Caco-2 (cell line): ENCODE measurements around the gene MSTN. TPM values are rescaled to one million over a fixed set of nuclear protein-coding genes. Genes with fewer than 3 reads are reported as not detected.
A peak's percentile ranks its signal among the peaks of the same experiment; 100 is the strongest.

Experiments
- BruUV-seq: library from RNA; stranded (reverse); fragments of 400-500 nt; replicated peaks from 2 replicates; lab custom pipeline; 2021; lab: Mats Ljungman, UMichigan
- CTCF ChIA-PET: fragments of 300-600 bp; sonication (Branson Sonifier 250); formaldehyde crosslinking; loops from one replicate; lab custom pipeline; 2022; ENCODE audit warnings: antibody characterized with exemption; lab: Charles Lee
- POLR2A ChIA-PET: fragments of 300-600 bp; sonication (Branson Sonifier 250); formaldehyde crosslinking; loops from one replicate; lab custom pipeline; 2022; ENCODE audit warnings: antibody characterized with exemption; lab: Charles Lee
- DNase-seq, 2 experiments: peaks; one replicate each; pipeline versions ENCODE4 v3.0.0 to v3.0.0-alpha.2; 2020 to 2022
- H3K27me3 ChIP-seq: replicated peaks from 2 replicates; pipeline ENCODE4 v1.6.0; 2011; ENCODE audit warnings: low read length; ENCODE audit not compliant: control insufficient read depth, insufficient read depth
- H3K36me3 ChIP-seq: 2 replicates; pipeline ENCODE4 v1.5.1; 2011; ENCODE audit warnings: low read length; ENCODE audit not compliant: control insufficient read depth, insufficient read depth
- H3K4me1 ChIP-seq: fragments of 250-450 bp; sonication (Bioruptor Pico); 2 replicates; pipeline ENCODE4 v1.5.1; 2020; ENCODE audit warnings: mild to moderate bottlenecking
- H3K4me3 ChIP-seq: 2 replicates; pipeline ENCODE4 v1.5.1; 2011; ENCODE audit warnings: low read depth, mild to moderate bottlenecking, control low read depth, low read length
- H3K9me3 ChIP-seq: fragments of 250-450 bp; sonication (Bioruptor Pico); 2 replicates; pipeline ENCODE4 v1.5.1; 2020; ENCODE audit warnings: mild to moderate bottlenecking, moderate library complexity
- H3K27ac Mint-ChIP-seq: one replicate; pipeline ENCODE4 v1.8.0; 2022; ENCODE audit warnings: mixed read lengths; ENCODE audit not compliant: unreplicated experiment
- H3K27me3 Mint-ChIP-seq: one replicate; pipeline ENCODE4 v1.8.0; 2022; ENCODE audit warnings: mixed read lengths; ENCODE audit not compliant: insufficient read depth, unreplicated experiment
- H3K36me3 Mint-ChIP-seq: one replicate; pipeline ENCODE4 v1.8.0; 2022; ENCODE audit warnings: mild to moderate bottlenecking, mixed read lengths; ENCODE audit not compliant: insufficient read depth, unreplicated experiment
- H3K4me1 Mint-ChIP-seq: one replicate; pipeline ENCODE4 v1.8.0; 2022; ENCODE audit warnings: low read depth, mixed read lengths; ENCODE audit not compliant: unreplicated experiment
- H3K4me3 Mint-ChIP-seq: one replicate; pipeline ENCODE4 v1.8.0; 2022; ENCODE audit warnings: mild to moderate bottlenecking, moderate library complexity, mixed read lengths; ENCODE audit not compliant: unreplicated experiment
- H3K9me3 Mint-ChIP-seq: one replicate; pipeline ENCODE4 v1.8.0; 2022; ENCODE audit warnings: mixed read lengths; ENCODE audit not compliant: unreplicated experiment
- CTCF ChIP-seq, 2 experiments: fragments of 200-600 bp in 1 of 2; IDR thresholded peaks; 1 replicate in 1 of 2; 2 replicates in 1 of 2; pipeline versions ENCODE4 v1.5.1 to v1.8.0; 2011 to 2022; ENCODE audit warnings: antibody characterized with exemption in 1 of 2, control low read depth in 1 of 2, inconsistent platforms in 1 of 2, low read depth in 1 of 2, low read length in 1 of 2, mild to moderate bottlenecking in 1 of 2, moderate library complexity in 1 of 2; ENCODE audit not compliant: insufficient read depth in 1 of 2, severe bottlenecking in 1 of 2, unreplicated experiment in 1 of 2
- intact Hi-C: fragments of 100-400 bp; cut with micrococcal nuclease; formaldehyde crosslinking; loops from one replicate; pipeline ENCODE4 v1.10.0; 2022; ENCODE audit not compliant: unreplicated experiment
- total RNA-seq: library from RNA; stranded (reverse); gene quantifications from 2 replicates; pipeline ENCODE4 v1.2.3, GENCODE V29; 2022

Gene MSTN
- total RNA-seq, 1 experiment from 2014 or later = not detected

- H3K9me3 Mint-ChIP-seq = peaks cover 5% of the 10 kb centered on the region
- no peak for TF ChIP-seq CTCF (IDR thresholded peaks at IDR 0.05; ENCODE audit: insufficient read depth in 1 of 2, low read depth in 1 of 2, low read length in 1 of 2, severe bottlenecking in 1 of 2, unreplicated experiment in 1 of 2)
- Histone ChIP-seq H3K4me1 (0 out of 2 replicates have a peak, but pooled peaks cover 4% of the 10 kb centered on the region), H3K9me3 (no peaks in the 10 kb centered on the region), H3K4me3 (no peak overlapping the region), H3K36me3 (no peaks in the 10 kb centered on the region), H3K27me3 (no peaks in the 10 kb centered on the region)
- no peak overlapping the region for H3K4me3 Mint-ChIP-seq
- no peak for DNase-seq
- no peak overlapping the region for H3K27ac Mint-ChIP-seq
- H3K4me1 Mint-ChIP-seq = no peaks in the 10 kb centered on the region
- no peaks in the 10 kb centered on the region for H3K27me3 Mint-ChIP-seq
- BruUV-seq = no TSS peak
- ChIA-PET CTCF (no interaction called here), POLR2A (interaction anchor here (0.6 kb wide), 1 partner anchor 17 kb away, joined by 3 read pairs; no protein-coding TSS in a partner anchor)
- H3K36me3 Mint-ChIP-seq = no peaks in the 10 kb centered on the region
- intact Hi-C loops = no loop called here
Observed at GRCh38 chr2:190093793-190094192, 31.3 kb upstream of the MSTN start.

GRCh38 chr2:190090148-190090547, 27.6 kb upstream of the MSTN start:
- H3K36me3 ChIP-seq = no peaks in the 10 kb centered on the region
- Mint-ChIP-seq H3K27me3 (no peaks in the 10 kb centered on the region), H3K9me3 (no peaks in the 10 kb centered on the region), H3K4me3 (no peak overlapping the region), H3K4me1 (no peaks in the 10 kb centered on the region), H3K36me3 (no peaks in the 10 kb centered on the region), H3K27ac (no peak overlapping the region)
- no peak for DNase-seq
- no peak overlapping the region for H3K4me3 ChIP-seq
- no peaks in the 10 kb centered on the region for H3K27me3 ChIP-seq
- 0 out of 2 replicates have a peak, but pooled peaks cover 4% of the 10 kb centered on the region for H3K4me1 ChIP-seq
- no peaks in the 10 kb centered on the region for H3K9me3 ChIP-seq
- ChIA-PET CTCF (interaction anchor here (2.6 kb wide), 1 partner anchor 90 kb away, joined by 20 read pairs; a partner anchor contains a TSS), POLR2A (no interaction called here)
- no peak for TF ChIP-seq CTCF (IDR thresholded peaks at IDR 0.05; ENCODE audit: insufficient read depth in 1 of 2, low read depth in 1 of 2, low read length in 1 of 2, severe bottlenecking in 1 of 2, unreplicated experiment in 1 of 2)
- intact Hi-C loops = no loop called here
- no TSS peak for BruUV-seq

- Histone ChIP-seq H3K36me3 (no peaks in the 10 kb centered on the region), H3K27me3 (no peaks in the 10 kb centered on the region), H3K4me1 (no peaks in the 10 kb centered on the region), H3K4me3 (no peak overlapping the region), H3K9me3 (no peaks in the 10 kb centered on the region)
- intact Hi-C loops = loop anchor here (1.0 kb wide), 6 partner anchors 33 to 422 kb away; a partner anchor contains a TSS
- no peak overlapping the region for H3K4me3 Mint-ChIP-seq
- TF ChIP-seq CTCF (IDR thresholded peaks at IDR 0.05; ENCODE audit: insufficient read depth in 1 of 2, low read depth in 1 of 2, low read length in 1 of 2, severe bottlenecking in 1 of 2, unreplicated experiment in 1 of 2) = peak; percentile 75 to 76
- BruUV-seq = no TSS peak
- no peaks in the 10 kb centered on the region for H3K27me3 Mint-ChIP-seq
- peak; percentile 38 to 65 for DNase-seq
- ChIA-PET POLR2A (no interaction called here), CTCF (interaction anchor here (0.9 to 2.6 kb wide), 3 partner anchors 12 to 231 kb away, joined by 3 to 20 read pairs (median 8); partner anchors contain the start of gene HIBCH)
- H3K4me1 Mint-ChIP-seq = no peaks in the 10 kb centered on the region
- H3K36me3 Mint-ChIP-seq = no peaks in the 10 kb centered on the region
- H3K9me3 Mint-ChIP-seq = no peaks in the 10 kb centered on the region
- no peak overlapping the region for H3K27ac Mint-ChIP-seq
Observed at GRCh38 chr2:190088917-190089316, 26.4 kb upstream of the MSTN start.
